ENCODE data around the gene ARID3A. TPM values are rescaled to one million over a fixed set of nuclear protein-coding genes. Genes with fewer than 3 reads are reported as not detected.

The ARID3A gene
- total RNA-seq, 1 donor from 2014 or later, result 4.8 TPM

DNA sequence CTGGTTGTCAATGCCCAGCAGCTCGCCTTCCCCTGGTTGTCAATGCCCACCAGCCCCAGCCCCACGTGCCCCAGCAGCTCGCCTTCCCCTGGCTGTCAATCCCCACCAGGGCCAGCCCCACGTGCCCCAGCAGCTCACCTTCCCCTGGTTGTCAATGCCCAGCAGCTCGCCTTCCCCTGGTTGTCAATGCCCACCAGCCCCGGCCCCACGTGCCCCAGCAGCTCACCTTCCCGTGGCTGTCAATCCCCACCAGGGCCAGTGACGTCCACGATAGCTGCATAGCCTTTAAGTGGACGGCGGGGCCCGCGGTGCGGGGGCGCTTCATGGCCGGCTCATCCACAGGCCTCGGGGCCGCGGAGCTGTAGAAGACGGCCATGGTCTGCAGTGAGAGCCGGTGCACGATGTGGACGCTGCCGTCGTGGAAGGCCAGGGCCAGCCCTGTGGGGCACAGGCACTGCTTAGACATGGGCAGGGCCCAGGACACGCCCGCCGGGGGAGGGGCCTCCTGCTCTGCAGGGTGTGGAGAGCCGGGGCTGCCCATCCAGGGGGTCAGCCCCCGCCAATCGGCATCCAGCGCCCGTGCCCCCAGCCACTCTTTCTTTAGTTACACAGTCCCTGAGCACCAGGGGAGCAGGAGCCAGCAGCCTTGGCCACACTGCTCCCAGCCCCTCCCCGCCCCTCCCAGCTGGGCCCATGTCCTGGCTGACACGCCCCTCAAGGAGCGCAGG, 46.0 kb upstream of the ARID3A start:
- no peaks in the 10 kb centered on the region for H3K9me3 ChIP-seq (replicated peaks)
- no peak for TF ChIP-seq CTCF (IDR thresholded peaks at IDR 0.05; ENCODE audit: borderline replicate concordance)
- peaks cover 64% of the 10 kb centered on the region for H3K36me3 ChIP-seq
- no peak overlapping the region for H3K4me3 ChIP-seq
- intact Hi-C loops (cut with micrococcal nuclease), result no loop called here
- DNase-seq, result no peak
- no peak overlapping the region for H3K27ac ChIP-seq (replicated peaks)
- no peaks in the 10 kb centered on the region for H3K27me3 ChIP-seq (ENCODE audit: low read depth)
- H3K4me1 ChIP-seq, result no peaks in the 10 kb centered on the region

DNA sequence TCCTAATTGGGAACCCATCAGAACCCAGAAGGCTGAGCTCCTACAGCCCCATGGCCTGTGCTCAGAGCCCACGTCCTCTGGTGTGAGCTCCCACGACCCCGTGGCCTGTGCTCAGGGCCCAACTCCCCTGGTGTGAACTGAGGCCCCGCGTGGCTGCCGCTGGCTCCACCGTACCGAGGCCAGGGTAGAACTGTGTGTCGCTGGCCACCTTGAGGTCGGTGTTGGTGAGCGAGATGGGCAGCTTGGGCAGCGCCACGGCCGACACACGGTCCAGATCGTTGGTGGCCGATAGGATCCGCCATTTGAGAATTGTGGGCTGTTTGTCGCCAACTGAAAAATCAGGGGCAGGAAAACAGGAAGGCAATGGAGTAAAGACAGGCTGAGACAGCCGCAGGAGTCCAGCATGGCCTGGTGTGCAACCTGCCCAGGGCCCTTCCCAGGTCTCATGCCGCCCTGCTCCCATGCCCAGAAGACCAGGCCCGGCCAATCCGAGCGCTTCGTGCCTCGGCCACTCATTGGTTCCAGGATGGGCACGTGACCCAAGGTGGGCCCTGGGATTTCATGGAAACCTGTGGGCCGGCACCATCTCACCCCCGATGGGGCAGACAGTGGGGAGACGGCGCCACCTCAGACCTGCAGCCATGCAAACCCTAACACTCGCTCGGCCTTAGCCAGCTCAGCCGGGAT, 44.3 kb upstream of the ARID3A start:
- Histone ChIP-seq H3K27me3 (ENCODE audit: low read depth) (no peaks in the 10 kb centered on the region), H3K4me3 (no peak overlapping the region), H3K4me1 (no peaks in the 10 kb centered on the region), H3K36me3 (peaks cover 72% of the 10 kb centered on the region), H3K27ac (replicated peaks) (no peak overlapping the region), H3K9me3 (replicated peaks) (no peaks in the 10 kb centered on the region)
- intact Hi-C loops (cut with micrococcal nuclease), result no loop called here
- no peak for DNase-seq
- TF ChIP-seq CTCF (IDR thresholded peaks at IDR 0.05; ENCODE audit: borderline replicate concordance), result no peak

DNA sequence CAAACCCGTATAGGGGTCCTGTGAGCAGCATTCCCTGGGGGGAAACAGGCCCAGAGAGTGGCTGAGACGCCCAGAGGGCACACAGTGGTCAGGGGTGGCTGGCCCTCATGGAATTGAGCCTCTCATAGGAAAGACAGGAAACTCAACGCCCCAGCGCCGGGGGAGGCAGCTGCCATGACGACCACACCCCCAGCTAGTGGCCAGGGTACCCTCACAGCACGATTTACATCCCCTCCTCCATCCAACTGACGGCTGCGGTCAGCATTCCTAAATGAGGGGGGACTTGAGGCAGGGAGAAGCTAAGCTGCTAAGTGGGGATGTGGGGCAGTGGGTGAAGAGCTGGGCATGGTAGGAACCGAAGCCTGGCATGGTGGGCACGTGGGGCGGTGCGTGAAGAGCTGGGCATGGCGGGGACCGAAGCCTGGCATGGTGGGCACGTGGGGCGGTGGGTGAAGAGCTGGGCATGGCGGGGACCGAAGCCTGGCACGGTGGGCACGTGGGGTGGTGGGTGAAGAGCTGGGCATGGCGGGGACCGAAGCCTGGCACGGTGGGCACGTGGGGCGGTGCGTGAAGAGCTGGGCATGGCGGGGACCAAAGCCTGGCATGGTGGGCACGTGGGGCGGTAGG, 42.9 kb upstream of the ARID3A start:
- TF ChIP-seq CTCF (IDR thresholded peaks at IDR 0.05; ENCODE audit: borderline replicate concordance), result no peak
- Histone ChIP-seq H3K27ac (replicated peaks) (no peak overlapping the region), H3K4me3 (no peak overlapping the region), H3K36me3 (peaks cover 79% of the 10 kb centered on the region), H3K4me1 (no peaks in the 10 kb centered on the region), H3K27me3 (ENCODE audit: low read depth) (no peaks in the 10 kb centered on the region), H3K9me3 (replicated peaks) (no peaks in the 10 kb centered on the region)
- no peak for DNase-seq
- intact Hi-C loops (cut with micrococcal nuclease), result no loop called here

DNA sequence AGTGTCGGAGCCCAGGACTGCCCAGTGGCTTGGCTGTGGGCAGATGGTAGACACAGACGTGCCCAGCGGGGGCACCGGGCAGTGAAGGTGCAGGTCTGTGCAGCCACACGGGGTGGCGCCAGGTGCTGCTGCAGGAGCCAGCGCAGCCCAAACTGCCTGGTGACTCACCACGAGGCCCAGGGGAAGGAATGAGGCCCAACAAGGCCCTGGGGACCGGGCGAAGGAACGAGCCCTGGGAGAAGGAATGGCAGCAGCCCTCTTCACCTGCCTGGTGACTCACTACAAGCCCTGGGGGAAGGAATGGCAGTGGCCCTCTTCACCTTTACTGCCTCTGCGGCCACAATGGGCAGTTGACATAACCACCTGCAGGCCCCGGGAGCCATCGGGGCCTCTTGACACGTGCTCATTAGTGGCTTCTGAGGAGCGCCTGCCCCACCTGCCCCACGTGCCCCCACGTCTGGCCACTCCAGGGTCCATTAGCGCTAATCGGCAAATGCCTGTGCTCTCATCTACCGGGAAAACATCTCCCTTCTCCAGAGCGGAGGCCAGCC, 42.1 kb upstream of the ARID3A start:
- intact Hi-C loops (cut with micrococcal nuclease), result no loop called here
- H3K4me1 ChIP-seq, result no peaks in the 10 kb centered on the region

More for the DNA sequence above, 42.1 kb upstream of the ARID3A start:
- Histone ChIP-seq H3K9me3 (replicated peaks) (no peaks in the 10 kb centered on the region), H3K27ac (replicated peaks) (no peak overlapping the region), H3K27me3 (ENCODE audit: low read depth) (no peaks in the 10 kb centered on the region), H3K36me3 (peaks cover 85% of the 10 kb centered on the region), H3K4me3 (no peak overlapping the region)
- TF ChIP-seq CTCF (IDR thresholded peaks at IDR 0.05; ENCODE audit: borderline replicate concordance), result no peak
- no peak for DNase-seq

Measured in left ventricle myocardium inferior (tissue), 1 donor.